ENCODE data around the gene PIP5K1B. TPM values are rescaled to one million over a fixed set of nuclear protein-coding genes. Genes with fewer than 3 reads are reported as not detected.
A peak's percentile ranks its signal among the peaks of the same experiment; 100 is the strongest.

The PIP5K1B gene
- total and polyA plus RNA-seq, 2 experiments from 2014 or later: 1.3 to 2.8 TPM

DNA sequence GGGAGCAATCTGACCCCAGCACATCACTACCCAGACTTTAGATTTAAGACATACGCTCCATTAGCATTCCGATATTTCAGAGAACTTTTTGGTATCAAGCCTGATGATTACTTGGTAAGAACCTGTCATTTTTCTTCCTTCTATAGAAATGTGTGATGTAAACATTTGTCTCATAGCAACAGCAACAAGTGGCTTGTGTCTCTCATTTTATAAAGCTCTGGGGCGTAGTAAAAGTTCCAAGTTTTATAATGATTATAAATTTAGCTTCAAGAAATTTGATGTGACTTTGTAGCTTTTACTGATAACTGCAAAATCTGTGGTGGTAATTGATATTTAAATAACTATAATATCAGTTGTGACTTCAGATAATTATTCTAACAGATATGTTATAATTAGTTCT lies 171.6 kb downstream of the PIP5K1B start:
- Histone ChIP-seq H3K36me3 (ENCODE audit: insufficient read depth) (no peaks in the 10 kb centered on the region), H4K20me1 (replicated peaks; ENCODE audit: insufficient read depth) (no peaks in the 10 kb centered on the region), H3K27me3 (ENCODE audit: insufficient read depth) (no peaks in the 10 kb centered on the region), H3K9me2 (ENCODE audit: insufficient read depth) (peaks cover 10% of the 10 kb centered on the region), H3K4me2 (no peak overlapping the region), H3K4me3 (no peak overlapping the region), H3K27ac (ENCODE audit: low read depth) (no peak overlapping the region), H3K79me2 (replicated peaks; ENCODE audit: insufficient read depth) (no peaks in the 10 kb centered on the region), H2AFZ (no peak overlapping the region), H3F3A (replicated peaks; ENCODE audit: low read depth) (no peaks in the 10 kb centered on the region), H3K4me1 (ENCODE audit: insufficient read depth) (peaks cover 35% of the 10 kb centered on the region)
- Mint-ChIP-seq H3K9me3 (no peaks in the 10 kb centered on the region), H3K27me3 (ENCODE audit: insufficient read depth, low read depth, poor library complexity) (no peaks in the 10 kb centered on the region), H3K4me3 (no peak overlapping the region), H3K4me1 (peaks cover 54% of the 10 kb centered on the region), H3K27ac (peak overlapping the region; percentile 60), H3K36me3 (ENCODE audit: low read depth) (peaks cover 9% of the 10 kb centered on the region; the same call in 2 of the 3 replicates)
- TF ChIP-seq, protein P1, sequence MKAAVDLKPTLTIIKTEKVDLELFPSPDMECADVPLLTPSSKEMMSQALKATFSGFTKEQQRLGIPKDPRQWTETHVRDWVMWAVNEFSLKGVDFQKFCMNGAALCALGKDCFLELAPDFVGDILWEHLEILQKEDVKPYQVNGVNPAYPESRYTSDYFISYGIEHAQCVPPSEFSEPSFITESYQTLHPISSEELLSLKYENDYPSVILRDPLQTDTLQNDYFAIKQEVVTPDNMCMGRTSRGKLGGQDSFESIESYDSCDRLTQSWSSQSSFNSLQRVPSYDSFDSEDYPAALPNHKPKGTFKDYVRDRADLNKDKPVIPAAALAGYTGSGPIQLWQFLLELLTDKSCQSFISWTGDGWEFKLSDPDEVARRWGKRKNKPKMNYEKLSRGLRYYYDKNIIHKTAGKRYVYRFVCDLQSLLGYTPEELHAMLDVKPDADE (IDR thresholded peaks at IDR 0.05): no peak
- TF ChIP-seq EZH2phosphoT487 (IDR thresholded peaks at IDR 0.05; ENCODE audit: unreplicated experiment): no peak
- TF ChIP-seq POLR2AphosphoS5 (IDR thresholded peaks at IDR 0.05; ENCODE audit: low read depth): no peak
- TF ChIP-seq ZNF114 (CRISPR knock-in tag; IDR thresholded peaks at IDR 0.05): no peak
- TF ChIP-seq EZH2 (IDR thresholded peaks at IDR 0.05; ENCODE audit: low read depth, unreplicated experiment): no peak
- no peak for TF ChIP-seq STAT1 (IDR thresholded peaks at IDR 0.05; ENCODE audit: unreplicated experiment)
- no peak for ATAC-seq
- no peak for DNase-seq (ENCODE audit: low spot score)

DNA sequence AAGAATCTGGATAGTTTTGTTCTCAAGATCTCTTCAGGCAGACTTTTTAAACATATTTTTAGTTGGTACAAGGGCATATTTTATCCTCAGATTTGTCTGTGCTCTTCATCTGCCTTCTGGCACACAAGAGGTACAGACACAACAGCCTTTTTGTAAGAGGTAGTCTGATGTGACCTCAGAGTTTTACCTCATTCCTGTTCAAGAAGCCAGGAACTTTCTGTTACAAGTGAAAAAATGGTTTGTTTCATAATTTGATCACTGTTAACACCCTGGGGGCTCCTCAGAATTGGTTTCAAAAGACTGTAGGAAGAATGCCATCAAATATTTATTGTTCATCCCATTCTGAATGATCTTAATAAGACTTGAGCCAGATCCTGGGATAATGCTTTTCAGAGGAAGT lies 172.2 kb downstream of the PIP5K1B start:
- no peak for ATAC-seq
- peaks cover 9% of the 10 kb centered on the region; the same call in 2 of the 3 replicates for H3K36me3 Mint-ChIP-seq (ENCODE audit: low read depth)
- Histone ChIP-seq H4K20me1 (replicated peaks; ENCODE audit: insufficient read depth) (no peaks in the 10 kb centered on the region), H3K27me3 (ENCODE audit: insufficient read depth) (no peaks in the 10 kb centered on the region), H3K79me2 (replicated peaks; ENCODE audit: insufficient read depth) (no peaks in the 10 kb centered on the region), H3K9me2 (ENCODE audit: insufficient read depth) (peaks cover 10% of the 10 kb centered on the region), H2AFZ (no peak overlapping the region), H3K4me2 (no peak overlapping the region), H3K4me3 (no peak overlapping the region), H3F3A (replicated peaks; ENCODE audit: low read depth) (no peaks in the 10 kb centered on the region), H3K4me1 (ENCODE audit: insufficient read depth) (peaks cover 34% of the 10 kb centered on the region), H3K27ac (ENCODE audit: low read depth) (no peak overlapping the region), H3K36me3 (ENCODE audit: insufficient read depth) (no peaks in the 10 kb centered on the region)
- H3K27ac Mint-ChIP-seq: no peak overlapping the region
- no peaks in the 10 kb centered on the region for H3K27me3 Mint-ChIP-seq (ENCODE audit: insufficient read depth, low read depth, poor library complexity)
- no peak for TF ChIP-seq NANOG (IDR thresholded peaks at IDR 0.05; ENCODE audit: borderline replicate concordance)
- TF ChIP-seq CREB1 (CRISPR knock-in tag; IDR thresholded peaks at IDR 0.05; ENCODE audit: low read depth): no peak
- TF ChIP-seq, protein P2, sequence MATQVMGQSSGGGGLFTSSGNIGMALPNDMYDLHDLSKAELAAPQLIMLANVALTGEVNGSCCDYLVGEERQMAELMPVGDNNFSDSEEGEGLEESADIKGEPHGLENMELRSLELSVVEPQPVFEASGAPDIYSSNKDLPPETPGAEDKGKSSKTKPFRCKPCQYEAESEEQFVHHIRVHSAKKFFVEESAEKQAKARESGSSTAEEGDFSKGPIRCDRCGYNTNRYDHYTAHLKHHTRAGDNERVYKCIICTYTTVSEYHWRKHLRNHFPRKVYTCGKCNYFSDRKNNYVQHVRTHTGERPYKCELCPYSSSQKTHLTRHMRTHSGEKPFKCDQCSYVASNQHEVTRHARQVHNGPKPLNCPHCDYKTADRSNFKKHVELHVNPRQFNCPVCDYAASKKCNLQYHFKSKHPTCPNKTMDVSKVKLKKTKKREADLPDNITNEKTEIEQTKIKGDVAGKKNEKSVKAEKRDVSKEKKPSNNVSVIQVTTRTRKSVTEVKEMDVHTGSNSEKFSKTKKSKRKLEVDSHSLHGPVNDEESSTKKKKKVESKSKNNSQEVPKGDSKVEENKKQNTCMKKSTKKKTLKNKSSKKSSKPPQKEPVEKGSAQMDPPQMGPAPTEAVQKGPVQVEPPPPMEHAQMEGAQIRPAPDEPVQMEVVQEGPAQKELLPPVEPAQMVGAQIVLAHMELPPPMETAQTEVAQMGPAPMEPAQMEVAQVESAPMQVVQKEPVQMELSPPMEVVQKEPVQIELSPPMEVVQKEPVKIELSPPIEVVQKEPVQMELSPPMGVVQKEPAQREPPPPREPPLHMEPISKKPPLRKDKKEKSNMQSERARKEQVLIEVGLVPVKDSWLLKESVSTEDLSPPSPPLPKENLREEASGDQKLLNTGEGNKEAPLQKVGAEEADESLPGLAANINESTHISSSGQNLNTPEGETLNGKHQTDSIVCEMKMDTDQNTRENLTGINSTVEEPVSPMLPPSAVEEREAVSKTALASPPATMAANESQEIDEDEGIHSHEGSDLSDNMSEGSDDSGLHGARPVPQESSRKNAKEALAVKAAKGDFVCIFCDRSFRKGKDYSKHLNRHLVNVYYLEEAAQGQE (IDR thresholded peaks at IDR 0.05; ENCODE audit: unreplicated experiment): no peak
- no peak for TF ChIP-seq EZH2phosphoT487 (IDR thresholded peaks at IDR 0.05; ENCODE audit: unreplicated experiment)
- no peak for TF ChIP-seq ZNF331 (CRISPR knock-in tag; IDR thresholded peaks at IDR 0.05; ENCODE audit: low read depth)
- no peak for TF ChIP-seq JUNB (IDR thresholded peaks at IDR 0.05; ENCODE audit: unreplicated experiment)
- no peak for TF ChIP-seq ZNF114 (CRISPR knock-in tag; IDR thresholded peaks at IDR 0.05)
- TF ChIP-seq STAT1 (IDR thresholded peaks at IDR 0.05; ENCODE audit: unreplicated experiment): no peak
- TF ChIP-seq, protein P3, sequence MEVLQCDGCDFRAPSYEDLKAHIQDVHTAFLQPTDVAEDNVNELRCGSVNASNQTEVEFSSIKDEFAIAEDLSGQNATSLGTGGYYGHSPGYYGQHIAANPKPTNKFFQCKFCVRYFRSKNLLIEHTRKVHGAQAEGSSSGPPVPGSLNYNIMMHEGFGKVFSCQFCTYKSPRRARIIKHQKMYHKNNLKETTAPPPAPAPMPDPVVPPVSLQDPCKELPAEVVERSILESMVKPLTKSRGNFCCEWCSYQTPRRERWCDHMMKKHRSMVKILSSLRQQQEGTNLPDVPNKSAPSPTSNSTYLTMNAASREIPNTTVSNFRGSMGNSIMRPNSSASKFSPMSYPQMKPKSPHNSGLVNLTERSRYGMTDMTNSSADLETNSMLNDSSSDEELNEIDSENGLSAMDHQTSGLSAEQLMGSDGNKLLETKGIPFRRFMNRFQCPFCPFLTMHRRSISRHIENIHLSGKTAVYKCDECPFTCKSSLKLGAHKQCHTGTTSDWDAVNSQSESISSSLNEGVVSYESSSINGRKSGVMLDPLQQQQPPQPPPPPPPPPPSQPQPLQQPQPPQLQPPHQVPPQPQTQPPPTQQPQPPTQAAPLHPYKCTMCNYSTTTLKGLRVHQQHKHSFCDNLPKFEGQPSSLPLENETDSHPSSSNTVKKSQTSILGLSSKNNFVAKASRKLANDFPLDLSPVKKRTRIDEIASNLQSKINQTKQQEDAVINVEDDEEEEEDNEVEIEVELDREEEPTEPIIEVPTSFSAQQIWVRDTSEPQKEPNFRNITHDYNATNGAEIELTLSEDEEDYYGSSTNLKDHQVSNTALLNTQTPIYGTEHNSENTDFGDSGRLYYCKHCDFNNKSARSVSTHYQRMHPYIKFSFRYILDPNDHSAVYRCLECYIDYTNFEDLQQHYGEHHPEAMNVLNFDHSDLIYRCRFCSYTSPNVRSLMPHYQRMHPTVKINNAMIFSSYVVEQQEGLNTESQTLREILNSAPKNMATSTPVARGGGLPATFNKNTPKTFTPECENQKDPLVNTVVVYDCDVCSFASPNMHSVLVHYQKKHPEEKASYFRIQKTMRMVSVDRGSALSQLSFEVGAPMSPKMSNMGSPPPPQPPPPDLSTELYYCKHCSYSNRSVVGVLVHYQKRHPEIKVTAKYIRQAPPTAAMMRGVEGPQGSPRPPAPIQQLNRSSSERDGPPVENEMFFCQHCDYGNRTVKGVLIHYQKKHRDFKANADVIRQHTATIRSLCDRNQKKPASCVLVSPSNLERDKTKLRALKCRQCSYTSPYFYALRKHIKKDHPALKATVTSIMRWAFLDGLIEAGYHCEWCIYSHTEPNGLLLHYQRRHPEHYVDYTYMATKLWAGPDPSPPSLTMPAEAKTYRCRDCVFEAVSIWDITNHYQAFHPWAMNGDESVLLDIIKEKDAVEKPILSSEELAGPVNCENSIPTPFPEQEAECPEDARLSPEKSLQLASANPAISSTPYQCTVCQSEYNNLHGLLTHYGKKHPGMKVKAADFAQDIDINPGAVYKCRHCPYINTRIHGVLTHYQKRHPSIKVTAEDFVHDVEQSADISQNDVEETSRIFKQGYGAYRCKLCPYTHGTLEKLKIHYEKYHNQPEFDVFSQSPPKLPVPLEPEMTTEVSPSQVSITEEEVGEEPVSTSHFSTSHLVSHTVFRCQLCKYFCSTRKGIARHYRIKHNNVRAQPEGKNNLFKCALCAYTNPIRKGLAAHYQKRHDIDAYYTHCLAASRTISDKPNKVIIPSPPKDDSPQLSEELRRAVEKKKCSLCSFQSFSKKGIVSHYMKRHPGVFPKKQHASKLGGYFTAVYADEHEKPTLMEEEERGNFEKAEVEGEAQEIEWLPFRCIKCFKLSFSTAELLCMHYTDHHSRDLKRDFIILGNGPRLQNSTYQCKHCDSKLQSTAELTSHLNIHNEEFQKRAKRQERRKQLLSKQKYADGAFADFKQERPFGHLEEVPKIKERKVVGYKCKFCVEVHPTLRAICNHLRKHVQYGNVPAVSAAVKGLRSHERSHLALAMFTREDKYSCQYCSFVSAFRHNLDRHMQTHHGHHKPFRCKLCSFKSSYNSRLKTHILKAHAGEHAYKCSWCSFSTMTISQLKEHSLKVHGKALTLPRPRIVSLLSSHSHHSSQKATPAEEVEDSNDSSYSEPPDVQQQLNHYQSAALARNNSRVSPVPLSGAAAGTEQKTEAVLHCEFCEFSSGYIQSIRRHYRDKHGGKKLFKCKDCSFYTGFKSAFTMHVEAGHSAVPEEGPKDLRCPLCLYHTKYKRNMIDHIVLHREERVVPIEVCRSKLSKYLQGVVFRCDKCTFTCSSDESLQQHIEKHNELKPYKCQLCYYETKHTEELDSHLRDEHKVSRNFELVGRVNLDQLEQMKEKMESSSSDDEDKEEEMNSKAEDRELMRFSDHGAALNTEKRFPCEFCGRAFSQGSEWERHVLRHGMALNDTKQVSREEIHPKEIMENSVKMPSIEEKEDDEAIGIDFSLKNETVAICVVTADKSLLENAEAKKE (CRISPR knock-in tag; IDR thresholded peaks at IDR 0.05): no peak
- no peak for TF ChIP-seq POLR2AphosphoS5 (IDR thresholded peaks at IDR 0.05; ENCODE audit: low read depth)
- H3K9me3 Mint-ChIP-seq: no peaks in the 10 kb centered on the region
- no peak overlapping the region for H3K4me3 Mint-ChIP-seq
- H3K4me1 Mint-ChIP-seq: peaks cover 53% of the 10 kb centered on the region
- no peak for DNase-seq (ENCODE audit: low spot score)

All from GM23338 (cell line).